Epithelial cell of proximal tubule (primary cell): ENCODE data around the gene ERMARD. TPM values are rescaled to one million over a fixed set of nuclear protein-coding genes. Genes with fewer than 3 reads are reported as not detected.

Source experiments
- DNase-seq: peaks from one replicate; pipeline ENCODE4 v3.0.0-alpha.2; 2011; ENCODE audit warnings: low read depth
- H3K4me3 ChIP-seq: 2 replicates; pipeline ENCODE4 v1.5.1; 2011; ENCODE audit warnings: low read depth, mild to moderate bottlenecking, low read length
- total RNA-seq: library from RNA; depleted of rRNA; stranded (reverse); fragments of >200 nt; gene quantifications from 2 replicates; pipeline ENCODE4 v1.2.3, GENCODE V29; 2015
- TF ChIP-seq, protein P1 (sequence below): conservative IDR thresholded peaks from 2 replicates; pipeline ENCODE4 v1.5.1; 2012; ENCODE audit warnings: low read depth, mild to moderate bottlenecking, low read length

ERMARD gene
- total RNA-seq, 1 donor from 2014 or later = 9.1 TPM

DNA sequence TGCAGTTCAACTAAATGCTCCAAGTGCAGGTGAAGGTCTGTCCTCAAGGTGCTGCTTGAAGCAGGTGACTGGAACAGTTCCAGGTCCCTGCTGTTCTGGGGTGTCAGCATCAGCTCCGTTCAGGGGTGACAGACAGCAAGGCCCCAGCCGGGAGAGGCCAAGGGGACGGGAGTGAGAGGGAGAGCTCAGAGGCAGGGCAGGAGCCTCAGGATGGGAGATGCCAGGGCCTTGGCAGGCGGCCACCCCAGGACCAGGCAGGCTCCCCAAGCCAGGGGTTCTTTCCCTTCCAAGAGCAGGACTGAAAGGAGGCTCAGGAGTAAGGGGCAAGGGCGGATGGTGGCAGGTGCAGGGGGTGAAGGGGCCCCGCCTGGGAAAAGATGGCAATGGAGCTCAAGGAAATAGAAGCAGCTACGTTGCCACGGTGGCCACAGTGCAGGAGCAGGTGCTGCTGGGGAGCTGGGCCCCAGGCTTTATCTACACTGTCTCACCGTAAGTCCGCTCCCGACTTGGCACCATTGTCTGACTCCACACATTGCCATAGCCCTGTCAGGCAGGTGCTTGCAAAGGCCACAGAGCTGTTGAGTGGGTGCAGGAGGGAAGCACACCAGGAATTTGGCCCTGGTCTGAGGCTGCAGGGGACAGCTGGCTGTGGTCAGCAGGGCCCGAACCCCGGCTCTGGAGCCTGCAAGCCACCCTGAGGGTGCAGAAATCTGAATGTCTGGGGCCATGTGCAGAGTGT, 43.1 kb downstream of the ERMARD start:
- DNase-seq = no peak
- no peak overlapping the region for H3K4me3 ChIP-seq
- TF ChIP-seq, protein P1, sequence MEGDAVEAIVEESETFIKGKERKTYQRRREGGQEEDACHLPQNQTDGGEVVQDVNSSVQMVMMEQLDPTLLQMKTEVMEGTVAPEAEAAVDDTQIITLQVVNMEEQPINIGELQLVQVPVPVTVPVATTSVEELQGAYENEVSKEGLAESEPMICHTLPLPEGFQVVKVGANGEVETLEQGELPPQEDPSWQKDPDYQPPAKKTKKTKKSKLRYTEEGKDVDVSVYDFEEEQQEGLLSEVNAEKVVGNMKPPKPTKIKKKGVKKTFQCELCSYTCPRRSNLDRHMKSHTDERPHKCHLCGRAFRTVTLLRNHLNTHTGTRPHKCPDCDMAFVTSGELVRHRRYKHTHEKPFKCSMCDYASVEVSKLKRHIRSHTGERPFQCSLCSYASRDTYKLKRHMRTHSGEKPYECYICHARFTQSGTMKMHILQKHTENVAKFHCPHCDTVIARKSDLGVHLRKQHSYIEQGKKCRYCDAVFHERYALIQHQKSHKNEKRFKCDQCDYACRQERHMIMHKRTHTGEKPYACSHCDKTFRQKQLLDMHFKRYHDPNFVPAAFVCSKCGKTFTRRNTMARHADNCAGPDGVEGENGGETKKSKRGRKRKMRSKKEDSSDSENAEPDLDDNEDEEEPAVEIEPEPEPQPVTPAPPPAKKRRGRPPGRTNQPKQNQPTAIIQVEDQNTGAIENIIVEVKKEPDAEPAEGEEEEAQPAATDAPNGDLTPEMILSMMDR = no peak

DNA sequence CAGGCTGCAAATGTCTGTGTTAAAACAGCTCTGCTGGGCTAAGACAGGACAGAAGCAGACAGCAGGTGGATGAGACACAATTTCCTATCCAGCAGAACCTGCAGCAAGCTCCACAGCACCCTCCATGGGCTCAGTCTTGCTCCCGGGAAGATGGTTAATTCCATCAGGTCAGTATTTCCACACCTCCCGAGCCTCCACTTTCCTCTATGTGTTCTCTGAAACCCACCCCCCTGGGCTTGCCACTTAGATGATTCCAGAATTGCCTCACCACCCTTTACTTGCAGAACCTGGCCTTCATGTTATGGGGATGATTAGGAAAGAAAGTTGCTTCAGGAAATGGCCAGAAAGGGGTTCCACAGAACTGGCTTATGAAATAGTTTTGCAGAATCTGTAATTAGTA, 43.8 kb downstream of the ERMARD start:
- H3K4me3 ChIP-seq = no peak overlapping the region
- DNase-seq = no peak
- TF ChIP-seq, protein P1 = no peak

DNA sequence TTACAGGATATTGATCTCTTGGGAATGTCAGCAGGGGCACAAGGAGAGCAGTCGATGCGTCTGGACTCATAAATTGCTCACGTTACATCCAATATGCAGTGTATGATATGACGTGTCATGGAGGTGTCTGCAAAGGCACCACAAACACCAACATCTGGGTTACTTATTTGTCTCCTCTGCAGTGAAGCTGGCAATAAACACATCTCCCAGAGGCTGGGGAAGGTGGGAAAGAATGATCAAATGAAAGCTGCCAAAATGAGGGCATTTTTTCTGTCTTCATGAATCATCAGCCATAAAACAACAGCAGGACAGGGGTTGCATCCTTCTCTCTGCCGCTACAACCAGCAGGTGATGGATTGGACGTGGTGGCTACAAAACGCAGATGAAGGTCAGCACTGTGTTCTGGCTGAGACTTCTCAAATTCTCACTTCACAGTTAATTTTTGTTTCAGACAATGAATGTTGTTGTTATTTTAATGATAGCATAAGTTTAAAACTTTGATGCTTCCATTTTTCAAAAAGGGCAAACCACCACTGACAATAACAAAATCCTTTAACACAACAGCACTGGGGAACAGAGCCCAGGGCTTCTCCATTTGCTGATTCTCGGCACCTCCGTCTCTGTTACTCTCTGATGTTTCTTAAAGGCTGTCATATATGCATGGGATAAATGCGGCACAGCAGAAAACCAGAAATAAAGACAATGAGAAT, 47.5 kb downstream of the ERMARD start:
- no peak for DNase-seq
- TF ChIP-seq, protein P1 = no peak
- H3K4me3 ChIP-seq = no peak overlapping the region

DNA sequence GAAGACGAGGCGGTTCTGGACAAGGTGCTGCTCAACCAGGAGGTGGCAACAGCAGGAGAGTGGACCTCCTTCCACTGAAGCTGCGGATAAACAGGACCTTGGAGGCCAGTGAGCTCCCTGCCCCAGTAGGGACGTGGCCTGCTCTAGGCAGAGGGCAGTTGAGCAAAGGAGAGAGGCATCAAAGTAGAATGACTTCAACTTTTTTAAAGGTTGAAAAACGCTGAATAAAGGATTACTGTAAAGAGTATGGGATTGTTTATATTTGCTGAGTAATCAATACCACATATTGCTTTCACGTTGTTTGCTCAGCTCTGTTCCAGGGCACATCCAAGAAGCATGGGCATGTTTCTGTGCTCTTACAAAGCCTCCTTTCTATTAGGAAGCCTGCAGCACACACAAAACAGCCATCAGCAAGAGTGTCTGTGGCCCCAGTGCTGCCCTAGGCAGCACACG, 48.1 kb downstream of the ERMARD start:
- DNase-seq = no peak
- H3K4me3 ChIP-seq = no peak overlapping the region
- TF ChIP-seq, protein P1 = no peak

DNA sequence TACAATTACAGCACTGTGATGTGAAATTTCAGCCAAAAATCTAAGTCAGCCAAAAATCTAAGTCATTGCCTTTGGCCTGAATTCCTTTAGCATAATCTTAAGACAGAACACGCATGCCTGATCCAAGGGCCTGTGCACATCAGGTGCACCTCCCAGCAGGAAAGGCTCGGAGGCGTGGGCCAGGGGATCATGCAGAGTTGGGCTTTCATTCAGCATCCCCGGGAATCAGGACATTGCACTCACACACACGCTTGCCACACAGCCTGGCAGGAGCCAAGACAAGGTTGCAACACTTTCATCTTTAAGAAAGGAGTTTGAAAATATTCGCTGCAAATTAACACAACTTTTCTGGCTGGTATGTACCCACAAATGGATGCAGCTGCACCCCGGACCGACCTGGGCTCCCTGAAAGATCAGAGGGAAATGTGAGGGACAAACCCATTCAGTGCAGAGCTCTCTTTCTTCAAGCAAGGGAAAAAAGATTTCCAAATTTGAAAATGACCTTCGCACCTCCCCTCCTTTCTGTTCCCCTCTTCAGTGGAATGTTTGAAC, 48.8 kb downstream of the ERMARD start:
- TF ChIP-seq, protein P1 = no peak
- no peak overlapping the region for H3K4me3 ChIP-seq
- DNase-seq = no peak

DNA sequence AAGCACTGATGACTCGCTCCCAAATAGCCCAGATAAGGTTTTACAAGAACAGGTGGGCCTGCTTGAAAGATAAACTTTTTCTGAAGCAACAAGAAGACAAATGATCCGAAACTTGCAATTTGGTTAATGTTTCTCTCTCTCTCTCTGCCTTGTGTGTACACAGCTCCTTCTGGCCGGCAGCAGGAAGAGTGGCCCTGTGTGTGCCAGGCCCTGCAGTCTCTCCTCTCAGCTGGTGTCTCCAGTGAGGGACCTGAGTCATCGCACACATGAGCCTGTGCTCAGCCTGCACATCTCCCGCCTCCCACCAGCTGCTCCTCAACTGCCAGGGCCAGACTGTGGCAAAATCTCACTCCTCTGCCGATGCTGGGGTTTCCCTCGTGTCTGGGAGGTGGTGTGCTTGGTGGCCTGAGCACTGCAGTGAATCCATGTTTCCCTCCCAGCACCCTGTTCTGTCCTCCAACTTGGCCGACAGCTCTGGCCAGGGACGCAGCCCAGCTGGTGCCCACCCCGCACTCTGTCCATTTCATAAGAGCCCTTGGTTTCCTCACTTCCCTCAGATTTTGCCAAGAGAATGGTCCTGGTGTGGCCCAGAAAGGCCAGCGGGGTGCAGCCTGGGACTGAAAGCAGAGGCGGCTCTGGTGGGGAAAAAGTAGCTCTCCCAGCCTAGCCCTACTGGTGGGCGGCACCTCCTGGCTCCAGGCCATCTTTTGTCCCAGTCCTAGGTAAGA, 49.4 kb downstream of the ERMARD start:
- no peak for DNase-seq
- H3K4me3 ChIP-seq = no peak overlapping the region
- TF ChIP-seq, protein P1 = no peak
